ENCODE results near the gene ENG. TPM values are rescaled to one million over a fixed set of nuclear protein-coding genes. Genes with fewer than 3 reads are reported as not detected.
A peak's percentile ranks its signal among the peaks of the same experiment; 100 is the strongest.
"Not testable (repeated sequence)": the region's sequence is repeated elsewhere in the genome, so short reads cannot be mapped to it uniquely, and the experiment has no call there.

ENG gene
- total RNA-seq, 2 donors from 2014 or later, result 132 to 392 TPM

DNA sequence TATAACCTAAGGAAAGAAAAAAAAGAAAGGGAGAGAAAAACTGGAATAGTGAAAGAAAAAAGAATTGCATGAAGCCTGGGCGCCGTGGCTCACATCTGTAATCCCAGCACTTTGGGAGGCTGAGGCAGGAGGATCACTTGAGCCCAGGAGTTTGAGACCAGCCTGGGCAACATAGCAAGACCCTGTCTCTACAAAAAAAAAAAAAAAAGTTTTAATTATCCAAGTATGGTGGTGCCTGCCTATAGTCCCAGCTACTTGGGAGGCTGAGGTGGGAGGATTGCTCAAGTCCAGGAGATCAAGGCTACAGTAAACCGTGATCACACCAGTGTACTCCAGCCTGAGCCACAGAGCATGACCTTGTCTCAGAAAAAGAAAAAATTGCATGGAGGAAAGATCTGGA, 27.3 kb upstream of the ENG start:
- intact Hi-C loops (cut with DNase I); DNase-seq; ATAC-seq: not testable (repeated sequence)

DNA sequence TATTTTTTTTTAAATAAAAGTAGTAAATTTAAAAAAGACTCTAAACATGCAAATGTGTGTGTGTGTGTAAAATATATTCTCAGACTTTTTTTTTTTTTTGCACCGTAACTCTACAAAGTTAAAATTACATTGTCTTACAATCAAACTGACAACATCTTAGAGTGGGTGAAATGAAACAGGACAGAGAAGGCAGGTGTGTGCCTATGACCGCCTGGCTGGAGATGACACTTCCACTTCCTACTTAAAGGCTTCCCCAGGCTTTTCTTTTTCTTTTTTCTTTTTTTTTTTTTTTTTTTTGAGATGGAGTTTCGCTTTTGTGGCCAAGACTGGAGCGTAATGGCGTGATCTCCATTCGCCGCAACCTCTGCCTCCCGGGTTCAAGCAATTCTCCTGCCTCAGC, 25.7 kb upstream of the ENG start:
- ATAC-seq (no peak), DNase-seq (no peak)
- intact Hi-C loops (cut with DNase I), result no loop called here

DNA sequence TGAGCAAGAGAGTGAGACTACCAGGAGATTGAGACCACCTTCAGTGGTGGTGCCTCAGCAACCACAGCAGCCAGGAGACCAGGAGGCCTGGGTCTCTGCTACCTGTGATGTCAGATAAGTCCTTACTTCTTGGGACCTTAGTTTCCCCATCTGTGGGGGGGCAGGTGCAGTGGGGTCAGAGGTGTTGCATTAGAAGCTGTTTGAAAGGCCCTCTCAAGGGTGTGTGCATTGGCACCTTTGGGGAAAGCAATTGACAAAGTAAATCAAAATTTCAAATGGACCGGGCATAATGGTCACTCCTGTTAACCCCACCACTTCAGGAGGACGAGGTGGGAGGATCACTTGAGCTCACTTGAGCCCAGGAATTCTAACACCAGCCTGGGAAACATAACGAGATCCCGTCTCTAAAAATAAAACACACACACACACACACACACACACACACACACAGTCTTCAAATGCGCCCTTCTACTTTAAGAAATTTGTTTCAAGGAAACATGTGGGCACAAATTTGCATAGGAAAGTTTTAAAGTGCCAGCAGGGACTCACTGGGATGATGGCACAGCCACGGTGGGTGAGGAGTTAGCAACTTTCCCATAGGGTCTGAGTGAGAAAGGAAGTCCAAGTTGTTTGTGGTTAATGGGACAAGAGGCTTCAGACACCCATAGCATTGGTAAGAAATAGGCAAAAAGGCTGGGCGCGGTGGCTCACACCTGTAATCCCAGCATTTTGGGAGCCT, 24.4 kb upstream of the ENG start:
- no peak for DNase-seq
- intact Hi-C loops (cut with DNase I), result loop anchor here (5.0 to 10.0 kb wide), 2 partner anchors 38 to 74 kb away; partner anchors contain the start of genes FPGS (in 1 of the 2) and ST6GALNAC4 (in 1 of the 2)
- ATAC-seq, result no peak

DNA sequence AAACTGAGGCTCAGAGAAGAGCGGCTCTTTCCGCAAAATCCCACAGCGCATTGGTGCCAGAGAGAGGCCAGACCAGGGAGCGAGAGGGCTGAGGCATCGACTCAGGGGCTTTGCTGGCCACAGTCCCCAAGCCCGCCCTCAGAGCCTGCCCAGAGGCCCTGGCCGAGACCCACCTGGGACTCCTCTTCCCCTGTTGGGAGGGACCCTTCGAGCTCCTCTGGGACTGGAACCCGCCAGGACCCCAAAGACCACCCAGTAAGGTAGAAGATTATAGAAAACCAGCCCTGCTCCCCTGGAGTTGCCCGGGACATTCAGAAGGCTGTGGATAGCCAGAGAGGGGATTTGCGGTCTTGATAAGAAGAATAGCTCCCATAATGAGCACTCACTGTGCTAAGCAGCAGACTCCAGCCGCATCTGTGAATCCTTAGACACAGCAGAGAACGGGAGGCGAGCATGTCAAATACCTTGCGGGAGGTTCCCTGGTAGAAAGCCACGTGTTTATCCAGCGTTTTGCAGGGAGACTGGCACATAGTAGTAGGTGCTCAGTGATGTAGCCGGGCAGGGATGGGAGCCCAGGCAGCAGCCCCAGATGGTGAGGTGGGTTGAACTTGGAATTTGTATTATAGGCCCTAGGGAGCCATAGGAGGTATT, 23.7 kb upstream of the ENG start:
- intact Hi-C loops (cut with DNase I), result loop anchor here (5.0 to 10.0 kb wide), 2 partner anchors 39 to 73 kb away; partner anchors contain the start of genes FPGS (in 1 of the 2) and ST6GALNAC4 (in 1 of the 2)
- no peak for DNase-seq
- ATAC-seq, result peak in 1 of 2 donors; percentile 0

DNA sequence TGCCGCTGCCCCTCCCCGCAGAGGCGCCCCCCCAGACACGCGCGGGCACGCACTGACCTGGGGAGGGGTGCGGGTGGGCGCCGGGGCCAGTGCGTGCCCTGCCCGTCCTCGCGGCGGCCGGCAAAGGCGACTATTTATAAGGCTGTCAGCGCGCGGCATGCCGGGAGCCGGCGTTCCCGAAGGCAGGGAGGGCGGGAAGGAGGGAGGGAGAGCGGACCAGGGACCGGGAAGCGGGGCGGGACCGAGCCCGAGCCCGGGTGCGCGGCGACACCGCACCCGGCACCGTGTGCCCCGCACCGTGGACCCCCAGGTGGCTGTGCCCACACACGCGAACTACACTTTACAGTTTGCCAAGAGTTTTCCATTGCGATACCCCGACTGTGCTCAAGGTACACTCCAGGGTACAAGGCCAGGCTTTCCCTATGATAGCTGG, 23.1 kb upstream of the ENG start, which contains the start of gene AK1:
Gene AK1 (minus strand): TSS at position 110 of the 433 bp plus-strand sequence. CDS start 3,058 bp downstream, outside the sequence.
- ATAC-seq (peak; percentile 81 to 83), DNase-seq (peak; percentile 88)
- intact Hi-C loops (cut with DNase I), result loop anchor here (5.0 to 10.0 kb wide), 2 partner anchors 40 to 73 kb away; partner anchors contain the start of genes FPGS (in 1 of the 2) and ST6GALNAC4 (in 1 of the 2)

DNA sequence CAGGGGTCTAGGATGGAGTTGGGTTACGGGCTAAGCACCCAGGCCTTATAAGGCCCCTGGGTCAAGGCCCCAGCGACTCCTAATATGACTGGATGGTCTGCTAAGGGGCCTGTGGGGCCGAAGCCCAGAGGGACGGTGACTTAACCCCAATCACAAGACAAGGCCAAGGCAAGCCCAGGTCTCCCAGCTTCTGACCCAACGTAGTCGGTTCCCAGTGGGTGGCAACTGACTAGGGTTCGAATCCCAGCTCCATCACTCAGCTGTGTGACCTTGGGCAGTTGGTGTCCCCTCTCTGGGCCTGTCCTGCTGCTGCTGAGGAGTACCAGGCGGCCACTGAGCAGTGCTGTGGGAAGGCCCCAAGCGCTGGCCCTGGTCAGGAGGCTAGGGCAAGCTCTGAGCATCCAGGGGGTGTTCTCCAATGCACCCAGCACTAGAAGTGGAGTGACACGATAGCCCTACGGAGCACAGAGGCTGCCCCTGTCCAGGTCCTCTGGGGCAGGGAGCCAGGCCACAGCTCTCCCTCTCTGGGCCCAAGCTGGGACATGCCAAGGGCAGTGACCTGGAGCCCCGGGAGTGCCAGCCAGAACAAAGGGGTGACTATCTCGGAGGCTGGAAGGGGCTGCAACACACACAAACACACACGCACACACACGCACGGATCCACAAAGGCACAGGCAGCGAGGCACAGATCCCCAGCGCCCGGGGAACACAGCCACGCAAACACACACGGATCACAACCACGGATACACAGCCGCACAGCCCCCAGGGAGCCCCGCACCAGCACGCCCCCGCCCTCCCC, 22.5 kb upstream of the ENG start:
- DNase-seq (no peak), ATAC-seq (peak; percentile 27 to 29)
- intact Hi-C loops (cut with DNase I), result loop anchor here (5.0 to 10.0 kb wide), 2 partner anchors 40 to 72 kb away; partner anchors contain the start of genes FPGS (in 1 of the 2) and ST6GALNAC4 (in 1 of the 2)

DNA sequence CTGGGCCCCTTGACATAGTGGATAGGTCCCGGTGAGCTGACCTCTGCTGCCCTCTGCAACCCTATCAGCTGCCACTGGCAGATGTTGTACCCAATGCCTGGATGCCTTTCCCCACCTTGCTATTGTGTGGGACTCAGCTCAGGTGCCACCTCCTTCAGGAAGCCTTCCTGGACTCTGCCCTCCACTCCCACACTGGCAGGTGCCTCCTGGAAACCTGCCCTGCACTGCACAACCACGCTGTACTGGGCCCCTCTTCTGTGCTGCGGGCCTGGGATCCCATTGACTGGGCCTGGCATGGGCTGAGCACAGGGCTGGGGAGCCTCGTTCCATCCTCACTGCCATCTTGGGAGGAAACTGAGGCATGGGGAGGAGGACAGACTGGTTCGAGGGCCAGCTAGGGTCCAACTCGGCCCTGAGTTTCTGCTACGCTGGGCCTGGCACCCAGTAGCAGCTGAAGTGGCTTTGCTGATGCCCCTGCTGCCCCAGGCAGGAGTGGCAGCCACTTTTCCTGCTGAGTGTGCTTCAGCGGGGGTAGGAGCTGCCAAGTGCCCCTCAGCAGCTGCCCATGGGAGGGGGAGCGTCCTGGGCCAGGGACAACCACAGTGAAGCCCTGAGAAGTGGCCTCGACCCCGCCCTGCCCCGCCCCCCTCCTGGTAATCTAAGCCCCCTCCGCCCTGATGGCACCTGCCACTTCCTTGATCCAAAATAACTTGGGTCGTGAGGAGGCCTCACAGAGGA, 21.7 kb upstream of the ENG start:
- no peak for ATAC-seq
- DNase-seq, result no peak
- intact Hi-C loops (cut with DNase I), result loop anchor here (5.0 to 10.0 kb wide), 2 partner anchors 41 to 71 kb away; partner anchors contain the start of genes FPGS (in 1 of the 2) and ST6GALNAC4 (in 1 of the 2)

DNA sequence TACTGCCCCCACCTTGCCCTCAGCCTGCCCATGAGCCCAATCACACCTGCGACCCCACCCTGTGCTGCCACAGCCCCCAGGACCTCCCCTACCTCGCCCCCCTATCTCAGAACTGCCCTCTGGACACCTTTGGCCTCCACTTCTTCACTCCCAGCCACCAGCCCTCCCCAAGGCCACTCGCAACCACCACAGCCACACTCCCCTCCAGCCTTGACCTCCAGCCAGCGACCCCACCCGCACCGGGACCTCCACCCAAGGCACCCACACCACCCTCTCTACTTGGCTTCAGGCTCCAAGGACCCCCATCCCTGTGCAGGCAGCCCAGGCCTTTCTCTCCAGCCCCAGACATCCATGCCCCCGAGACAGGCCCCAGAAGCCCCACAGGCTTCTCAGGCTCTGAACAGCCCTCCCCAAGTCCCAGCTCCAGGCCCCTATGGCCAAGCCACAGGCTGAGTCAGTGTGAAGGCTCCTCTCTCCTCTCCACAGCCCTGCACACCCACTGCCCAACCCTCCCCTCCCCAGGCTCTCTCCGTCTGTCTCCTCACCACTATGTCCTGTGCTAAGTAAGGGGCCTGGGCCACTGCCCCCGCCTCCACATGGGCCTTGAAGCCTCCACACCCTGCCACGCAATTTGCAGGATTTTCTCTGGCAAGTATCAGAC, 21.0 kb upstream of the ENG start:
- intact Hi-C loops (cut with DNase I), result loop anchor here (5.0 to 10.0 kb wide), 2 partner anchors 42 to 71 kb away; partner anchors contain the start of genes FPGS (in 1 of the 2) and ST6GALNAC4 (in 1 of the 2)
- ATAC-seq (peak in 1 of 2 donors; percentile 9), DNase-seq (no peak)

DNA sequence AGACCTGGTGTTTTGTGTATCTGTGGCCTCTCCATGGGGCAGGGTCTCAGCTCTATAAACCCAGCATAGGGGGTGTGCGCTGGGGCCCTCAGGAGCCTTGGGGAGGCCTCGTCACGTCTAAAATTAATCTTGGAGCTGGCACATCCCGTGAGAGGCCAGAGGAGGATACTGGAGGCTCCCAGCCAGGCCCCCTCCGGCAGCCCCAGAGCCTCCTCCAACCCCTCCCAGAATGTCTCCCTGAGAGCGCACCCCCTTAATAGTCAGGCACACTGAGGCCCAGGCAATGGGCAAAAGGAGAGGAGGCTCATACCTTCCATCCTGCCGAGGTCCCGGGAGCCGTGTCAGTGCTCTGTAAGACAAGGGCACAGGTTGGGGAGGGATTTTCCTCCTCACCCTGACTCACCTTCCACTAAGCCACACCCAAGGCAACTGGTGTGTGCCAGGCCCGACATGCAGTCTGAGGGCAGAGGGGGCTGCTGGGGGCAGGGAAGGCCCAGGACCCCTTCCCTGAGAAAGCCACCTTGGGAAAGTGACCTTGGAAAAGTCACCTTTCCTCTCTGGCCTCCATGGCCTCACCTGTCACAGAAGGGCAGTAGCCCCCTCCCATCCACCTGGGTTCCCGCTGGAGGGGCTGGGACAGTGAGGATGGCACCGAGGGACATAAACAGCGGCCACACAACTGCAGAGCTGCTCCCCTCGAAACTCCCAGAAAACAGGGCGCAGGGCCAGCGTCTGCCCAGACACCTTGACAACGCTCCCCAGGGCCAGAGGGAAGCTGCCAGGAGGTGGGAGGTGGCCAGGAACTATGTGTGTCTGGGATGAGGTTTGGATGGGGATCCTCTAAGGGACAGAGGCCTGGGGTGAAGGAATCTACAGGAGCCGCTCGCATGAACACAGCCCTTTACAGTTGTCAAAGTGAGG, 20.1 kb upstream of the ENG start:
- no peak for DNase-seq
- ATAC-seq, result peak; percentile 8 to 28
- intact Hi-C loops (cut with DNase I), result loop anchor here (5.0 to 10.0 kb wide), 4 partner anchors 43 to 137 kb away; partner anchors contain the start of genes CDK9 (in 1 of the 2), FPGS (in 1 of the 2), ST6GALNAC4 (in 1 of the 2) and TOR2A (in 1 of the 2)

DNA sequence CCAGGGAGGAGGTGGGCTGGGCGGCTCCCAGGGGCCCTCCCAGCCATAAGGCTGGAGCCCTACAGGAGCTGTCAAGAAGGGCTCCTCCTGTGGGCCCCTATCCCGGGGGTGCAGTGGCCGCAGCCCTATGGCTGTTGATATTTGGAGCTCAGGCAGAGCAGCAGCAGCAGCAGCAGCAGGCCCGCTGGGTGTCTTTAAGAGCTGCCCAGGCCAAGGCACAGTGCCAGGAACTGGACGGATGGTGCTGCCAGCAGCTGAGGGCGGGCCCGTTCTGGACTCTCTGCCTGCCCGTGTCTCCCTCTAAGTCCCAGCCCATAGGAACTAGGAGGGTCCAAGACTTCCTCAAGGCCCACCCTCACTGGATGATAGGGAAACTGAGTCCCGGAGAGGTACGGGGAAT, 19.4 kb upstream of the ENG start:
- intact Hi-C loops (cut with DNase I), result loop anchor here (5.0 to 10.0 kb wide), 3 partner anchors 69 to 137 kb away; partner anchors contain the start of genes CDK9 (in 1 of the 2), FPGS (in 1 of the 2) and TOR2A (in 1 of the 2)
- ATAC-seq (peak; percentile 58 to 61), DNase-seq (peak; percentile 89)

DNA sequence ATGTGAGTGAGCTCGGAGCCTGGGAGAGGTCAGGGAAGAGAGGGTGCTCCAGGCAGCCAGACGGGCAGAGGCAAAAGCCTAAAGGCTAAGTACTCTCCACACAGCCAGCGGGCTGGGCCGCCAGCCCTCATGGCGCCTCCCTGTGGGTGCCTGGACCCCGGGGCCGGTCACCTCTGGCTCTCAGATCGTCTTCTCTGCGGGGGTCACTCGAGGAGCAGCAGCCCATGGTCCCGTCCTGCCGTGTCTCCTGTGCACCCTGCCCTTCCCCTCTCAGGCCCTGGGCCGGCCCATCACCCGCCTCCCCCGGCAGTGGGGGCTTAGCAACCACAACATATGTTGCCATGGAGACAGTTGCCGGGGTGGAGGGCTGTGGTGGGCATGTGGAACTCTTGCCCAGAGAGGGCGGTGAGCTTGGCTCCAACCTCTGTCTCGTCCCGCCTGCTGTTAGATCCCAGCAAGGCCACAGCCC, 18.8 kb upstream of the ENG start:
- intact Hi-C loops (cut with DNase I), result loop anchor here (5.0 to 10.0 kb wide), 3 partner anchors 68 to 136 kb away; partner anchors contain the start of genes CDK9 (in 1 of the 2), FPGS (in 1 of the 2) and TOR2A (in 1 of the 2)
- ATAC-seq (no peak), DNase-seq (no peak)

DNA sequence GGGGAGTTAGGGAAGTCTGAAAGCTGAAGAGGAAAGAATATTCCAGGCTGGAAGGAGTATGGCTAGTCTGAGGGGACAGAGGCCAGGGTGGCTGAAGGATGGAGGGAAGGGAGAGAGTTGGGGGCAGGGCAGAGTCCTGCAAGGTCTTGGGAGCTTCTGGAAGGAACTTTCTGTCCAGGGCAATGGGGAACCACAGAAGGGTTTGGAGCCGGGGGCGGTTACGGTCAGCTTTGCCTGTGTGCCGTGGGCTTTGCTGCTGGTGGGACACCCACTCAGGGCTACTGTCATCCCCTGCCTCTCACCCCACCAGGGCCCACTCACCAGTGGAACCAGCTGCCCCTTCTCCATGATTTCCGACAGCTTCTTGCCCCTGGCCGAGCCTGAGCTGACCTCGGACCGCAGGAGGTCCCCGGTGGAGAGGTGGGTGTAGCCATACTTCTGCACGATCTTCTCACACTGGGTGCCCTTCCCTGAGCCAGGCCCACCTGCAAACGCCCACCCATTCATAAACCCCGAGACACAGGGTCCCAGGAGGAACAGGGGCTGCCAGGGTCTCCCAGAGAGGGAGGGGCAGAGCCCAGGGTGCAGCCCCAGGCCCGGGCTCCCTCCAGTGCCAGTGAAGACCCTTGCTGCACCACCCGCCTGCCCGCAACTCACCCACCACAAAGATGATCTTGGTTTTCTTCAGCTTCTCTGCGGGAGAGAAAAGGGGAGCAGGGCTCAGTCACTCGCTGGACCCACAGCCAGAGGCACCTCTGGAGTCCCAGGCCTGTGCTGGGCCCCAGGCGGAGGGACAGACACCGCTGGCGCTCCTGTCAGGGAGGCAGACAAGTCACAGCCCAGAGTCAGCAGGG, 18.1 kb upstream of the ENG start:
- ATAC-seq (no peak), DNase-seq (no peak)
- intact Hi-C loops (cut with DNase I), result loop anchor here (5.0 to 10.0 kb wide), 3 partner anchors 68 to 135 kb away; partner anchors contain the start of genes CDK9 (in 1 of the 2), FPGS (in 1 of the 2) and TOR2A (in 1 of the 2)

DNA sequence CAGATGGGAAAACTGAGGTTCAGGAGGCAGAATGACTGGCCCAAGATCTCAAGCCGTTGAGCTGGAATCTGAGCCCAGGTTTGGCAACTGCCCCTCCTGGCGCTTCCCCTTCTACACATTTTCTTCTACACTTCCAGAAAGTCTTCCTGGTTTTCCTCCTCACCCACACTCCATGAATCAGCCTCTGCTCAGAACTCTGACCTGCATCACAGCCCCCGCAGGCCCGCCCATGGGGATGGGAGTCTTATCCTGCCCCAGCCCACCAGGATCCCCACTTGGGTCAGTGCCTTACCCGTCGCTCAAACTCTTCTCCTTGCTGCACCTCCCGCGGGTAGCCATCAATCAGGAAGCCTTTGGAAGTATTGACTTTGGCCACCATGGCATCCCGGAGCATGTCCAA, 17.1 kb upstream of the ENG start:
- DNase-seq, result no peak
- no peak for ATAC-seq
- intact Hi-C loops (cut with DNase I), result loop anchor here (5.0 to 10.0 kb wide), 3 partner anchors 67 to 134 kb away; partner anchors contain the start of genes CDK9 (in 1 of the 2), FPGS (in 1 of the 2) and TOR2A (in 1 of the 2)

DNA sequence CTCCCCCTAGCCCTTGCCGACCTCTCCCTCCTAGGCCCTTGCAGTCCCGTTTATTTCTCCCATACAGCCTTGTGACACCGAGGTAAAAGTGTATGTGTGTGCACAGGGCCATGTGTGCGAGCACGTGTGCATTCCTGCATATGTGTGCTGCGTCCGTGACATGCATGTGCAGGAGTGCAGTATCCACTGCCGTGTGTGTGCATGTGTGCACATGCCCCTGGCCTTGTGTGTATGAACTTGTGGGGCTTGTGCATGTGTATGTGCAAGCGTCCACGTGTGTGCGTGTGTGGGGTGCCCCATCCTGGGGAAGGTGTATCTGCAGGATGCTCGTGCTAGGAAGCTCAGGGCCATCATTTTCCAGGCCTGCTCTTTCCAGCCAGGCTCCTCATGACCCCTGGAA, 16.4 kb upstream of the ENG start:
- DNase-seq (no peak), ATAC-seq (no peak)
- intact Hi-C loops (cut with DNase I), result loop anchor here (5.0 to 10.0 kb wide), 3 partner anchors 66 to 134 kb away; partner anchors contain the start of genes CDK9 (in 1 of the 2), FPGS (in 1 of the 2) and TOR2A (in 1 of the 2)

DNA sequence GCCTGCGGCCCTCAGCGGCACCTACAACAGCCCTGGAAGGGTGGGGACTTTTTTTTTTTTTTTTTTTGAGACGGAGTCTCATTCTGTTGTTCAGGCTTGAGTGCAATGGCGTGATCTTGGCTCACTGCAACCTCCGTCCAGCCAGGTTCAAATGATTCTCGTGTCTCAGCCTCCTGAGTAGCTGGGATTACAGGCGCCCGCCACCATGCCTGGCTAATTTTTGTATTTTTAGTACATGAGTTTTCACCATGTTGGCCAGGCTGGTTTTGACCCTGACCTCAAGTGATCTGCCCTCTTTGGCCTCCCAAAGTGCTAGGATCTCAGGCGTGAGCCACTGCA, 15.7 kb upstream of the ENG start:
- not testable (repeated sequence) for ATAC-seq, DNase-seq
- intact Hi-C loops (cut with DNase I), result loop anchor here (5.0 to 10.0 kb wide), 3 partner anchors 65 to 133 kb away; partner anchors contain the start of genes CDK9 (in 1 of the 2), FPGS (in 1 of the 2) and TOR2A (in 1 of the 2)
